Gastroesophageal sphincter (tissue), 4 donors: ENCODE data around the gene PPM1H. TPM values are rescaled to one million over a fixed set of nuclear protein-coding genes. Genes with fewer than 3 reads are reported as not detected.

ENCODE experiments used
- ATAC-seq: fragments of 150-250 bp; one replicate; pipeline ENCODE4 v1.9.1; 2016; ENCODE audit warnings: mild to moderate bottlenecking, moderate library complexity
- H3K27ac ChIP-seq, 4 donors: fragments of 200-600 bp; sonication (generic) in 3 of 4; 1 replicate in 3 of 4; 2 replicates in 1 of 4; pipeline ENCODE4 v1.5.1; 2016 to 2019
- H3K27me3 ChIP-seq: fragments of 200-600 bp; sonication (generic); one replicate; pipeline ENCODE4 v1.5.1; 2019
- H3K36me3 ChIP-seq, 2 donors: fragments of 200-600 bp; sonication (generic); one replicate each; pipeline ENCODE4 v1.5.1; 2019; ENCODE audit warnings: control low read depth in 1 of 2
- H3K4me1 ChIP-seq, 3 donors: fragments of 200-600 bp; sonication (generic); 1 replicate in 2 of 3; 2 replicates in 1 of 3; pipeline ENCODE4 v1.5.1; 2016 to 2019; ENCODE audit warnings: control low read depth in 2 of 3
- H3K4me3 ChIP-seq, 2 donors: fragments of 200-600 bp; sonication (generic); one replicate each; pipeline ENCODE4 v1.5.1; 2019; ENCODE audit warnings: mild to moderate bottlenecking in 1 of 2, moderate library complexity in 1 of 2
- H3K9me3 ChIP-seq, 3 donors: fragments of 200-600 bp; sonication (generic); one replicate each; pipeline ENCODE4 v1.5.1; 2017 to 2019; ENCODE audit warnings: control low read depth in 2 of 3
- CTCF ChIP-seq, 4 experiments: fragments of 200-600 bp in 2 of 4; fragments of 450-650 bp in 2 of 4; sonication (generic) in 1 of 4; IDR thresholded peaks; one replicate each; pipeline ENCODE4 v1.5.1; 2017 to 2019; ENCODE audit warnings: antibody characterized with exemption in 4 of 4, mild to moderate bottlenecking in 2 of 4, moderate library complexity in 2 of 4
- EP300 ChIP-seq: sonication (generic); formaldehyde crosslinking; IDR thresholded peaks from one replicate; pipeline ENCODE4 v1.6.1; 2017; ENCODE audit warnings: antibody characterized with exemption, mild to moderate bottlenecking
- POLR2A ChIP-seq, 2 donors: fragments of 450-650 bp; IDR thresholded peaks; one replicate each; pipeline ENCODE4 v1.6.1; 2017; ENCODE audit warnings: antibody characterized with exemption in 2 of 2, mild to moderate bottlenecking in 2 of 2, moderate library complexity in 1 of 2
- POLR2AphosphoS5 ChIP-seq: sonication (generic); formaldehyde crosslinking; IDR thresholded peaks from one replicate; pipeline ENCODE4 v1.6.1; 2017; ENCODE audit warnings: antibody characterized with exemption
- WGBS, 2 donors: methylation state at CpG; one replicate each; pipeline ENCODE4 v1.1.5; 2018; ENCODE audit warnings: low coverage in 1 of 2; 5-methylcytosine and 5-hydroxymethylcytosine counted together
- total RNA-seq, 4 donors: library from RNA; depleted of rRNA; stranded (reverse); fragments of >200 nt; gene quantifications; one replicate each; pipeline ENCODE4 v1.1.0, GENCODE V29; 2016

PPM1H gene
- total RNA-seq, 4 donors from 2014 or later: 1.3 to 1.9 (median 1.6) TPM

- H3K9me3 ChIP-seq: no peaks in the 10 kb centered on the region
- 67% methylated on average over 1 of the region's 1 CpG; no CpG with 5 or more reads in 1 of the 2 donors for WGBS, 2 donors
- no peaks in the 10 kb centered on the region for H3K4me1 ChIP-seq
- TF ChIP-seq CTCF (IDR thresholded peaks at IDR 0.05) (no peak), POLR2AphosphoS5 (no peak), EP300 (no peak), POLR2A (IDR thresholded peaks at IDR 0.05) (no peak)
- no peak overlapping the region for H3K27ac ChIP-seq
- H3K4me3 ChIP-seq: no peak overlapping the region
- no peaks in the 10 kb centered on the region for H3K36me3 ChIP-seq
- ATAC-seq: no peak
- no peaks in the 10 kb centered on the region for H3K27me3 ChIP-seq
These were observed 277.7 kb downstream of the PPM1H start for GRCh38 chr12:62657363-62657632.

GRCh38 chr12:62656591-62657362 is 278.2 kb downstream of the PPM1H start:
- Histone ChIP-seq H3K9me3 (no peaks in the 10 kb centered on the region), H3K4me3 (no peak overlapping the region), H3K36me3 (no peaks in the 10 kb centered on the region), H3K4me1 (no peaks in the 10 kb centered on the region), H3K27ac (no peak overlapping the region), H3K27me3 (no peaks in the 10 kb centered on the region)
- no peak for ATAC-seq
- no peak for TF ChIP-seq POLR2A (IDR thresholded peaks at IDR 0.05)
- TF ChIP-seq CTCF (IDR thresholded peaks at IDR 0.05): no peak
- no peak for TF ChIP-seq POLR2AphosphoS5
- TF ChIP-seq EP300: no peak
- WGBS, 2 donors: 100% methylated on average over 2 of the region's 6 CpGs; no CpG with 5 or more reads in 1 of the 2 donors

- Histone ChIP-seq H3K27me3 (no peaks in the 10 kb centered on the region), H3K36me3 (no peaks in the 10 kb centered on the region), H3K4me3 (no peak overlapping the region), H3K9me3 (no peaks in the 10 kb centered on the region), H3K4me1 (no peaks in the 10 kb centered on the region), H3K27ac (no peak overlapping the region)
- 75 to 77% methylated on average over 5 to 7 of the region's 8 CpGs for WGBS, 2 donors
- TF ChIP-seq POLR2AphosphoS5 (no peak), EP300 (no peak), POLR2A (IDR thresholded peaks at IDR 0.05) (no peak), CTCF (IDR thresholded peaks at IDR 0.05) (no peak)
- ATAC-seq: no peak
These were observed 279.2 kb downstream of the PPM1H start for GRCh38 chr12:62655666-62656151.

GRCh38 chr12:62654326-62655241 is 280.4 kb downstream of the PPM1H start:
- no peak overlapping the region for H3K4me3 ChIP-seq
- 90 to 96% methylated on average over 10 to 15 of the region's 21 CpGs for WGBS, 2 donors
- H3K27ac ChIP-seq: no peak overlapping the region
- no peak for TF ChIP-seq CTCF (IDR thresholded peaks at IDR 0.05)
- no peak for TF ChIP-seq POLR2A (IDR thresholded peaks at IDR 0.05)
- no peak for TF ChIP-seq EP300
- no peaks in the 10 kb centered on the region for H3K27me3 ChIP-seq
- H3K9me3 ChIP-seq: no peaks in the 10 kb centered on the region
- H3K36me3 ChIP-seq: no peaks in the 10 kb centered on the region
- no peaks in the 10 kb centered on the region for H3K4me1 ChIP-seq
- ATAC-seq: no peak
